HCT116 (cell line): ENCODE data around the gene SHTN1.

Source experiments
- EZH2phosphoT487 ChIP-seq: fragments of 200-600 bp; IDR thresholded peaks from 2 replicates; pipeline ENCODE4 v1.6.1; 2018; ENCODE audit warnings: antibody characterized with exemption, borderline replicate concordance
- JUND ChIP-seq: IDR thresholded peaks from 2 replicates; pipeline ENCODE4 v1.6.1; 2012
- RAD21 ChIP-seq: IDR thresholded peaks from 2 replicates; pipeline ENCODE4 v1.6.1; 2012; ENCODE audit warnings: low read depth, mild to moderate bottlenecking
- TCF7L2 ChIP-seq: IDR thresholded peaks from 2 replicates; pipeline ENCODE4 v1.7.0; 2011; ENCODE audit warnings: borderline replicate concordance, inconsistent platforms; ENCODE audit not compliant: insufficient read depth, insufficient read length; ENCODE audit errors: extremely low read depth
- YY1 ChIP-seq: IDR thresholded peaks from 2 replicates; pipeline ENCODE4 v1.6.1; 2011; ENCODE audit warnings: low read length, low read depth, moderate library complexity, mild to moderate bottlenecking; ENCODE audit not compliant: insufficient replicate concordance; ENCODE audit errors: extremely low read depth

DNA sequence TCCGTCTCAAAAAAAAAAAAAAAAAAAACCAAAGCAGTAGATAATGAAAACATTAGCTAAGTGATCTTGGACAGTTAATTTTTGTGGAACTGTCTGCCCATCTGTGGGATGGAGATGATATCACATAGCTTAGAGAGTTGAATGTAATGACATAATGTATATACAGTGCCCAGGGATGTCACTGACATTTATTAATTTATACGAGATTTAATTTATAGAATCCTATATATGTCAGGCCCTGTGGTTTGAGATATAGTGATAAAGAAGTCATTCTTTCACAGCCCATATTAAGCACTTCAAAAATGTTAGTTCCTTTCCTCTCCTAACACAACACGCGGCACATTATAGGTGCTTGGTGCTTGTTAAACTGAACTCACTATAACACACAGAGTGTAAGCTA, 151.7 kb downstream of the SHTN1 start:
- TF ChIP-seq EZH2phosphoT487 (no peak), TCF7L2 (no peak), RAD21 (no peak), YY1 (no peak), JUND (no peak)
